OCI-LY3 (cell line): ENCODE results near the gene KIF2A.

Experiments
- H2AFZ ChIP-seq: fragments of 200-600, 300-600 bp; shearing (Covaris generic); 2 replicates; pipeline ENCODE4 v1.6.0; 2014; ENCODE audit warnings: antibody characterized with exemption, low read depth, low read length
- H3K27ac ChIP-seq: fragments of 200-600, 300-600 bp; sonication (generic); 2 replicates; pipeline ENCODE4 v1.5.1; 2014; ENCODE audit warnings: mild to moderate bottlenecking, low read length, moderate library complexity, mixed read lengths
- H3K27me3 ChIP-seq: fragments of 200-600, 300-600 bp; sonication (generic); 2 replicates; pipeline ENCODE4 v1.6.1; 2014; ENCODE audit warnings: low read depth, low read length, mixed read lengths
- H3K36me3 ChIP-seq: fragments of 200-600, 300-600 bp; sonication (generic); replicated peaks from 2 replicates; pipeline ENCODE3; 2014; ENCODE audit warnings: low read depth, low read length, mixed read lengths
- H3K4me1 ChIP-seq: fragments of 300-600, 200-600 bp; sonication (generic); 2 replicates; pipeline ENCODE4 v1.6.1; 2014; ENCODE audit warnings: low read length, mixed read lengths
- H3K4me2 ChIP-seq: fragments of 200-600, 300-600 bp; sonication (generic); 2 replicates; pipeline ENCODE4 v1.6.1; 2014; ENCODE audit warnings: low read length, mixed read lengths
- H3K4me3 ChIP-seq: fragments of 300-600, 200-600 bp; sonication (generic); 2 replicates; pipeline ENCODE4 v1.5.1; 2014; ENCODE audit warnings: antibody characterized with exemption, mild to moderate bottlenecking, low read length, moderate library complexity
- H3K79me2 ChIP-seq: fragments of 300-600, 200-600 bp; shearing (Covaris generic); 2 replicates; pipeline ENCODE4 v1.6.1; 2014; ENCODE audit warnings: mild to moderate bottlenecking, low read length, mixed read lengths
- H3K9ac ChIP-seq: fragments of 300-600, 200-600 bp; shearing (Covaris generic); 2 replicates; pipeline ENCODE4 v1.6.0; 2014; ENCODE audit warnings: mild to moderate bottlenecking, low read length, moderate library complexity
- H3K9me3 ChIP-seq: fragments of 200-600, 300-600 bp; shearing (Covaris generic); 2 replicates; pipeline ENCODE4 v1.6.1; 2014; ENCODE audit warnings: low read length, mixed read lengths; ENCODE audit not compliant: insufficient read depth
- H4K20me1 ChIP-seq: fragments of 200-600, 300-600 bp; sonication (generic); 2 replicates; pipeline ENCODE4 v1.6.1; 2016; ENCODE audit warnings: low read length, mixed read lengths; ENCODE audit not compliant: insufficient read depth
- EZH2phosphoT487 ChIP-seq: fragments of 200-600 bp; shearing (Covaris generic); IDR thresholded peaks from 2 replicates; pipeline ENCODE4 v1.6.1; 2018; ENCODE audit warnings: antibody characterized with exemption, mixed run types, low read depth
- TF ChIP-seq, protein P1 (sequence below): fragments of 200-600, 300-600 bp; sonication (generic); IDR thresholded peaks from 2 replicates; pipeline ENCODE4 v1.5.1; 2014; ENCODE audit warnings: antibody characterized with exemption, low read length, low read depth

The KIF2A gene

DNA sequence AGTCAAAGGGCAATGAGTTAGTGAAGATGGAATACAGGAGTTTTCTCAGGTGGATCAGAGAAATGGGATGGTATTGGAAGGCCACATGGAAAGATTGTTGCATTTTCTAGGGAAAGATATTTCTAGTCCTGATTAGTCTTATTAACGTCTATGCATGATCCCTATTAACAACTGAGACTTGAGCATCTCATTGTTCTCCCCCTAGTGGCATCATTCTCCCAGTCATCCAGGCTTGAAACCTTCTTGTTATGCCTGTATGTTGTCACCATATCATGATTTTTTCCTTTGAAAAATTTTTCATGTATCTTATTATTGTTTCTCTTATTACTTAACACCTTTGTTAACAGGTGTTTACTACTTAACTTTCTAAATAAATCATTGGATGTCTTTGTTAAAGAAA lies 34.4 kb downstream of the KIF2A start:
- H3K4me2 ChIP-seq = no peak overlapping the region
- H3K9me3 ChIP-seq = no peaks in the 10 kb centered on the region
- no peaks in the 10 kb centered on the region for H3K27me3 ChIP-seq
- H2AFZ ChIP-seq = no peak overlapping the region
- TF ChIP-seq EZH2phosphoT487 = no peak
- TF ChIP-seq, protein P1, sequence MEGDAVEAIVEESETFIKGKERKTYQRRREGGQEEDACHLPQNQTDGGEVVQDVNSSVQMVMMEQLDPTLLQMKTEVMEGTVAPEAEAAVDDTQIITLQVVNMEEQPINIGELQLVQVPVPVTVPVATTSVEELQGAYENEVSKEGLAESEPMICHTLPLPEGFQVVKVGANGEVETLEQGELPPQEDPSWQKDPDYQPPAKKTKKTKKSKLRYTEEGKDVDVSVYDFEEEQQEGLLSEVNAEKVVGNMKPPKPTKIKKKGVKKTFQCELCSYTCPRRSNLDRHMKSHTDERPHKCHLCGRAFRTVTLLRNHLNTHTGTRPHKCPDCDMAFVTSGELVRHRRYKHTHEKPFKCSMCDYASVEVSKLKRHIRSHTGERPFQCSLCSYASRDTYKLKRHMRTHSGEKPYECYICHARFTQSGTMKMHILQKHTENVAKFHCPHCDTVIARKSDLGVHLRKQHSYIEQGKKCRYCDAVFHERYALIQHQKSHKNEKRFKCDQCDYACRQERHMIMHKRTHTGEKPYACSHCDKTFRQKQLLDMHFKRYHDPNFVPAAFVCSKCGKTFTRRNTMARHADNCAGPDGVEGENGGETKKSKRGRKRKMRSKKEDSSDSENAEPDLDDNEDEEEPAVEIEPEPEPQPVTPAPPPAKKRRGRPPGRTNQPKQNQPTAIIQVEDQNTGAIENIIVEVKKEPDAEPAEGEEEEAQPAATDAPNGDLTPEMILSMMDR = peak; percentile 44
- H3K79me2 ChIP-seq = peaks cover 77% of the 10 kb centered on the region
- no peaks in the 10 kb centered on the region for H3K36me3 ChIP-seq
- no peak overlapping the region for H3K9ac ChIP-seq
- H3K4me3 ChIP-seq = no peak overlapping the region
- peaks cover 12% of the 10 kb centered on the region for H3K4me1 ChIP-seq
- H3K27ac ChIP-seq = no peak overlapping the region
- peaks cover 21% of the 10 kb centered on the region for H4K20me1 ChIP-seq

DNA sequence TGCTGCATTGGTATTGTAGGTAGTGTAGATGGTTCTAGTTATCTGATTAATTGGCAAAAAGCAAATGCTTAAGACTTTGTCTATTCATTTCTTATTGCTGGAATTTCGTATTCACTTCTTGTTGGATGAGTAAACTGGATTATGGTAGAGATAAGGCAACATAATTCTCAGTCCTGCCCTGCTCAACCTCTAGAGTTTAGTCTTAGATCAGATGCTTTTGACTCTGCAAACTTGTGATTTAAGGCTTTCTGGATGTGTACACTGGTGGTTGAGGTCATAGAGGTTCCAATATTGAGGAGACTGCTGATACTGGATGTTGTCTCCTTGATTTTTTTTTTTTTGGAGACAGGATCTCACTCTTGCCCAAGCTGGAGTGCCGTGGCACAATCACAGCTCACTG lies 35.0 kb downstream of the KIF2A start:
- Histone ChIP-seq H3K36me3 (no peaks in the 10 kb centered on the region), H3K4me2 (no peak overlapping the region), H3K27me3 (no peaks in the 10 kb centered on the region), H3K79me2 (peaks cover 76% of the 10 kb centered on the region), H3K9ac (no peak overlapping the region), H3K4me3 (no peak overlapping the region), H3K9me3 (no peaks in the 10 kb centered on the region), H3K4me1 (peaks cover 12% of the 10 kb centered on the region), H4K20me1 (peaks cover 20% of the 10 kb centered on the region), H3K27ac (no peak overlapping the region), H2AFZ (no peak overlapping the region)
- TF ChIP-seq, protein P1 = no peak
- TF ChIP-seq EZH2phosphoT487 = no peak

DNA sequence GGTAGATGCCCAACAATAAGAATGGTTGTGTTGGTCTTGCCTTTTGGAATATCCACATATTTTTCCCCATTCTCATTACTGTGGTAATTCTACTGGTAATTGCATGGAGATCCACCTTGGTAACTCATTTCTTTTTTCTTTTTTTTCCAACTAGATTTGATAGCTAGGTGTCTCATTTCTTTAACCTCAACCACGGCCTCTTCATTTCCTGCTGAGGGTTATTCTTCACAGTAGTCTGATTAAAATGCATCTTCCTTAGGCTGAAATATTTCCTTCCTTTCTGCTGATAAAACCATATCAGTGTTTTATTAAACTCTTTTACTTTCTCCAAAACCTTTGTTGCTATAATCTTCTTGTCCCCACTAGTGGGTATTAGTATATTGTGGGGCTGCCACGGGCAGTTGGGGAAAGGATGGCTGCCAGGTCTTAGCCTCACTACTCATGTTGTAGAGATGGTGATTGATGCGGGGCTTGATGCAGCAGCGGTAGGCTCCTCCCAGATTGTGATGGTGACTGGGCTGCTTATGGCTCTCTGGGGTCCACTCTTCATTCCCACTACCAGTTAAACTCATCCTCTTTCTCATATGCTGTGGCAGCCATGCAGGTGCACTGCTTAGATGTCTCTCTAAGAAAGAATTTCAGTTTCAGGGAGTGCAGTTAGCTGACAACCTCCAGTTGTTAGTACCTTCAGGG lies 35.9 kb downstream of the KIF2A start:
- Histone ChIP-seq H2AFZ (no peak overlapping the region), H3K4me3 (no peak overlapping the region), H3K9me3 (no peaks in the 10 kb centered on the region), H3K9ac (no peak overlapping the region), H3K36me3 (no peaks in the 10 kb centered on the region), H3K4me2 (peak overlapping the region; percentile 13; the same call in 1 of the 2 replicates), H3K79me2 (peaks cover 75% of the 10 kb centered on the region), H4K20me1 (peaks cover 20% of the 10 kb centered on the region), H3K4me1 (peaks cover 12% of the 10 kb centered on the region), H3K27ac (no peak overlapping the region), H3K27me3 (no peaks in the 10 kb centered on the region)
- TF ChIP-seq EZH2phosphoT487 = no peak

DNA sequence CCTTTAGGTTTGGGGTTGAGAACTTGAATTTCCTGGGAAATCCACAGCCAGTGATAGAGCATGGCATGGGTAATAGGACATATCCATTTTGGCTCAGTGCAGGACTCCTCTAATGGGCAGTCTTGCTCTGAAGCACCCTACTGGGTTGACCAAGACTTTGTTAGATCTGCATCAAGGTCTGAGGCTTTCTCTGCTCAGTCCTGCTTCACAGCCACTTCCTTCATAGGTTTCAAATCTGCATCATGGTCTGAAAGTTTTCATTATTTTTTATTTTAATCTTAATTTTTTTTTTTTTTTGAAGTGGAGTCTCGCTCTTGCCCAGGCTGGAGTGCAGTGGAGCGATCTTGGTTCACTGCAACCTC lies 36.5 kb downstream of the KIF2A start:
- Histone ChIP-seq H3K36me3 (no peaks in the 10 kb centered on the region), H3K27me3 (no peaks in the 10 kb centered on the region), H3K4me1 (peaks cover 12% of the 10 kb centered on the region), H3K27ac (no peak overlapping the region), H3K9me3 (no peaks in the 10 kb centered on the region), H4K20me1 (peaks cover 20% of the 10 kb centered on the region), H2AFZ (no peak overlapping the region), H3K79me2 (peaks cover 74% of the 10 kb centered on the region), H3K4me2 (peak overlapping the region; percentile 13; the same call in 1 of the 2 replicates), H3K9ac (no peak overlapping the region), H3K4me3 (no peak overlapping the region)
- TF ChIP-seq EZH2phosphoT487 = no peak
- TF ChIP-seq, protein P1 = no peak
